K562 treated with DMSO at 1 percent for 4 hours (cell line): ENCODE data around the gene SPRY4. TPM values are rescaled to one million over a fixed set of nuclear protein-coding genes. Genes with fewer than 3 reads are reported as not detected.

Experiments used
- total RNA-seq: library from RNA; unstranded; fragments of 300-600 nt; gene quantifications from 2 replicates; pipeline ENCODE4 v1.2.3, GENCODE V29; 2022; ENCODE audit not compliant: insufficient read depth

The SPRY4 gene, protein sequence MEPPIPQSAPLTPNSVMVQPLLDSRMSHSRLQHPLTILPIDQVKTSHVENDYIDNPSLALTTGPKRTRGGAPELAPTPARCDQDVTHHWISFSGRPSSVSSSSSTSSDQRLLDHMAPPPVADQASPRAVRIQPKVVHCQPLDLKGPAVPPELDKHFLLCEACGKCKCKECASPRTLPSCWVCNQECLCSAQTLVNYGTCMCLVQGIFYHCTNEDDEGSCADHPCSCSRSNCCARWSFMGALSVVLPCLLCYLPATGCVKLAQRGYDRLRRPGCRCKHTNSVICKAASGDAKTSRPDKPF
- 6.7 and 8.6 TPM in 2 replicates for total RNA-seq

DNA sequence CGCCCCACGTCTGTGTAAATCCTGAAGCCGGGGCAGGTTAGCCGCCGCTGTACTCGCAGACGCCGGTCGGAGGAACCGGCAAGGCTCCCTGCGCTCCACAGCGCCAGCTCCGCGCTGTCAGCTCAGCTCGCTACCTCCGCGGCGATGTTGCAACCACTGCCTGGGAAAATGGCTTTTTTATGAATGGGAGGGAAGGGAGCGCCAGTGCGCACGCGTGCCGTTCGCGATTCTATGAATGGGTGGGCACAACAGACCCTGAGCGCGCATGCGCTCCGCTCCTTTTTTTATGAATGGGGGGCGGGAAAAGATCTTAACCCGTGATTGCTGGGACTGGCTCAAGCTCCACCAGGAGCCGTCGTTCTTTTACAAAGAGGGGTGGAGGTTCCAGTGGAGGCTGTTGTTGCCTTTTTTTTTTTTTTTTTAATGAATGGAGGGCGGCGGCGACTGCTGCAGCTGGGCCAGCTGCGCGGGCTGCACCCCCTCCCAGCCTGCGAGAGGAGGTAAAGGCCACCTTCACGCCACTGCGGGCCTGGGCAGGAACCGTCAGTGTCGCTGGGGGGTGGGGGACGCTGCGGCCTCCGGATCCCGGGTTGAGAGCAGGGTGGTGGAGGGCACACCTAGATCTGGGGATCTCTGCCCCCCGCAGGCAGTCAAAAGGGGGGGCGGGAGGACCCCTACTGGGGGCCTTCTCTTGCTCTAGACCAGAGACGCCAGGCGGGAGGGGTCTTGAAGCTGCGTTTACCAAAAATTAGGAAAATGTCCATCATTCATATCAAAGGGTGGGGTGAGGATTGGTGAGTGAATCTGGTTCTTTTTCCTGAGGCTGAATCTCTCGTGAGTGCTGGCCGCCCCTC, at the start of gene SPRY4:
TSS of gene SPRY4 (minus strand) at position 151 of the 854 bp plus-strand sequence. CDS start 9,913 bp downstream, outside the sequence.

Other genes with a start within 250 kb of the SPRY4 start
- gene NDFIP1, start 216.2 kb downstream of the SPRY4 start, total RNA-seq: 24.1 and 24.6 TPM in 2 replicates